GM12878 (cell line): ENCODE measurements around the gene PAK2. TPM values are rescaled to one million over a fixed set of nuclear protein-coding genes. Genes with fewer than 3 reads are reported as not detected.

Source experiments
- ATAC-seq: fragments of 200-7000 bp; cut with Tn5 transposase; 3 replicates; pipeline ENCODE4 v1.9.1; 2020; ENCODE audit warnings: mild to moderate bottlenecking, moderate library complexity
- BruUV-seq: library from RNA; stranded (reverse); fragments of 400-500 nt; replicated peaks from 2 replicates; lab custom pipeline; 2021; lab: Mats Ljungman, UMichigan
- CTCF ChIA-PET: fragments of 300-600 bp; sonication (Branson Sonifier 250); formaldehyde crosslinking; extraction: SDS; loops from one replicate; lab custom pipeline; 2021; ENCODE audit warnings: inconsistent platforms; lab: Yijun Ruan, JAX
- POLR2A ChIA-PET: fragments of 350-600 bp; formaldehyde crosslinking; extraction: SDS; loops from one replicate; lab custom pipeline; 2021; ENCODE audit warnings: inconsistent platforms; lab: Charles Lee
- RAD21 ChIA-PET: fragments of 300-600 bp; sonication (Branson Sonifier 250); formaldehyde crosslinking; loops from one replicate; lab custom pipeline; 2023; ENCODE audit warnings: antibody characterized with exemption; ENCODE audit not compliant: unreplicated experiment; lab: Charles Lee
- SMC1A ChIA-PET: fragments of 300-600 bp; sonication (Branson Sonifier 250); formaldehyde crosslinking; loops from one replicate; lab custom pipeline; 2023; ENCODE audit not compliant: unreplicated experiment, uncharacterized antibody; lab: Charles Lee
- DNase-seq: peaks from one replicate; pipeline ENCODE4 v3.0.0-alpha.2; 2011; ENCODE audit warnings: low read depth, low spot score
- FAIRE-seq: peaks from 3 replicates; lab custom pipeline; 2011; peaks lifted over from hg19 to GRCh38; lab: Jason Lieb, UNC
- H2AFZ ChIP-seq: 2 replicates; pipeline ENCODE4 v1.6.0; 2011; ENCODE audit warnings: low read depth, low read length, control low read depth; ENCODE audit not compliant: control insufficient read depth
- H3K27ac ChIP-seq: 2 replicates; pipeline ENCODE4 v1.5.1; 2011; ENCODE audit warnings: control low read depth; ENCODE audit not compliant: control insufficient read depth, insufficient read depth
- H3K27me3 ChIP-seq, 2 experiments: replicated peaks in 1 of 2; 2 replicates each; pipeline versions ENCODE4 v1.6.0 to v1.6.1; 2011; ENCODE audit warnings: low read length in 1 of 2; ENCODE audit not compliant: control insufficient read depth in 2 of 2, insufficient read depth in 2 of 2
- H3K36me3 ChIP-seq, 2 experiments: 2 replicates each; pipeline ENCODE4 v1.5.1; 2011; ENCODE audit warnings: low read length in 1 of 2; ENCODE audit not compliant: control insufficient read depth in 2 of 2, insufficient read depth in 2 of 2
- H3K4me1 ChIP-seq: 2 replicates; pipeline ENCODE4 v1.6.1; 2011; ENCODE audit warnings: mild to moderate bottlenecking, low read length, moderate library complexity, mixed read lengths; ENCODE audit not compliant: control insufficient read depth, insufficient read depth
- H3K4me2 ChIP-seq: 2 replicates; pipeline ENCODE4 v1.6.0; 2011; ENCODE audit warnings: control low read depth; ENCODE audit not compliant: control insufficient read depth, insufficient read depth
- H3K4me3 ChIP-seq: fragments of 200-600 bp; sonication (generic); 2 replicates; pipeline ENCODE4 v1.5.1; 2016
- H3K79me2 ChIP-seq: 2 replicates; pipeline ENCODE4 v1.6.0; 2011; ENCODE audit warnings: low read length; ENCODE audit not compliant: control insufficient read depth, insufficient read depth
- H3K9ac ChIP-seq: 2 replicates; pipeline ENCODE4 v1.8.0; 2011; ENCODE audit warnings: low read length, control low read depth, mixed read lengths; ENCODE audit not compliant: control insufficient read depth, insufficient read depth
- H3K9me3 ChIP-seq: replicated peaks from 3 replicates; pipeline ENCODE4 v1.5.1; 2011; ENCODE audit warnings: mild to moderate bottlenecking, low read length; ENCODE audit not compliant: control insufficient read depth, insufficient read depth
- H4K20me1 ChIP-seq: 2 replicates; pipeline ENCODE4 v1.6.0; 2011; ENCODE audit not compliant: control insufficient read depth, insufficient read depth
- DPF2 ChIP-seq: fragments of 450-650 bp; IDR thresholded peaks from 2 replicates; pipeline ENCODE4 v1.6.1; 2017; ENCODE audit warnings: mild to moderate bottlenecking
- GABPA ChIP-seq: IDR thresholded peaks from 2 replicates; pipeline ENCODE4 v1.6.1; 2014; ENCODE audit warnings: antibody characterized with exemption, low read depth, mild to moderate bottlenecking, inconsistent platforms
- KAT2A ChIP-seq: conservative IDR thresholded peaks from 2 replicates; pipeline ENCODE4 v1.6.1; 2011; ENCODE audit warnings: low read depth, low read length; ENCODE audit not compliant: control insufficient read depth
- NFXL1 ChIP-seq: fragments of 450-650 bp; IDR thresholded peaks from 2 replicates; pipeline ENCODE4 v1.6.1; 2017; ENCODE audit warnings: antibody characterized with exemption, mild to moderate bottlenecking, borderline replicate concordance
- RBBP5 ChIP-seq: fragments of 200-600 bp; sonication (generic); conservative IDR thresholded peaks from 2 replicates; pipeline ENCODE4 v1.6.1; 2016
- SMC3 ChIP-seq: IDR thresholded peaks from 2 replicates; pipeline ENCODE4 v1.6.1; 2011; ENCODE audit warnings: low read length, improper control_type of control experiment, borderline replicate concordance
- STAT1 ChIP-seq: fragments of 450-650 bp; conservative IDR thresholded peaks from 2 replicates; pipeline ENCODE4 v1.6.1; 2014; ENCODE audit warnings: antibody characterized with exemption, mild to moderate bottlenecking
- TCF7 ChIP-seq: IDR thresholded peaks from 2 replicates; pipeline ENCODE4 v1.6.1; 2014; ENCODE audit warnings: antibody characterized with exemption, borderline replicate concordance
- ZNF384 ChIP-seq: IDR thresholded peaks from 2 replicates; pipeline ENCODE4 v1.6.1; 2012; ENCODE audit warnings: low read depth, mild to moderate bottlenecking, low read length, improper control_type of control experiment, borderline replicate concordance
- WGBS: methylation state at CpG from one replicate; pipeline ENCODE4 v1.1.6; 2016; ENCODE audit warnings: low lambda C conversion rate; ENCODE audit not compliant: insufficient replicate concordance, insufficient coverage; ENCODE audit errors: missing lambda C conversion rate; 5-methylcytosine and 5-hydroxymethylcytosine counted together
- in situ Hi-C: fragments of 300-500 bp; cut with MboI; formaldehyde crosslinking; loops from 9 replicates; pipeline ENCODE4 v1.14.3; 2018; ENCODE audit warnings: mixed read lengths
- intact Hi-C: fragments of 100-400 bp; cut with micrococcal nuclease; formaldehyde crosslinking; loops from one replicate; pipeline ENCODE4 v1.14.2; 2022; ENCODE audit not compliant: unreplicated experiment
- polyA plus RNA-seq, 11 experiments: library from polyadenylated mRNA; depleted of rRNA in 4 of 11; unstranded in 6 of 11; stranded (reverse) in 5 of 11; fragments of >200 nt; fragmentation: Nextera tagmentation in 4 of 11; fragmentation: Illumina TruSeq in 1 of 11; extraction: Ambion mirVana in 4 of 11; extraction: Trizol in 1 of 11; gene quantifications; 1 replicate in 1 of 11; 2 replicates in 10 of 11; pipeline versions ENCODE4 v1.2.1 to v1.2.3, GENCODE V29; 2011 to 2016; ENCODE audit warnings: inconsistent platforms in 2 of 11, missing spikeins in 2 of 11, low read depth in 1 of 11
- total RNA-seq, 4 experiments: library from RNA; depleted of rRNA in 3 of 4; stranded (reverse); fragments of >200 nt in 3 of 4; fragmentation: Illumina TruSeq in 1 of 4; extraction: Trizol in 1 of 4; gene quantifications; 2 replicates each; pipeline versions ENCODE4 v1.2.1 to v1.2.3, GENCODE V29; 2013 to 2021
- TF ChIP-seq, protein P1 (sequence below): fragments of 450-650 bp; IDR thresholded peaks from 2 replicates; pipeline ENCODE4 v1.6.1; 2017; ENCODE audit warnings: mild to moderate bottlenecking, moderate library complexity
- TF ChIP-seq, protein P2 (sequence below): fragments of 450-650 bp; conservative IDR thresholded peaks from 2 replicates; pipeline ENCODE4 v1.6.1; 2017; ENCODE audit warnings: mild to moderate bottlenecking, moderate library complexity
- TF ChIP-seq, protein P3 (sequence below): fragments of 450-650 bp; IDR thresholded peaks from 2 replicates; pipeline ENCODE4 v1.6.1; 2016; ENCODE audit warnings: mild to moderate bottlenecking, moderate library complexity, borderline replicate concordance

PAK2 gene
- total and polyA plus RNA-seq, 10 of the 15 experiments (the other 5 are each of a cell fraction or from before 2014, with no cell fraction given) = 9.0 to 59.1 (median 27.0) TPM

DNA sequence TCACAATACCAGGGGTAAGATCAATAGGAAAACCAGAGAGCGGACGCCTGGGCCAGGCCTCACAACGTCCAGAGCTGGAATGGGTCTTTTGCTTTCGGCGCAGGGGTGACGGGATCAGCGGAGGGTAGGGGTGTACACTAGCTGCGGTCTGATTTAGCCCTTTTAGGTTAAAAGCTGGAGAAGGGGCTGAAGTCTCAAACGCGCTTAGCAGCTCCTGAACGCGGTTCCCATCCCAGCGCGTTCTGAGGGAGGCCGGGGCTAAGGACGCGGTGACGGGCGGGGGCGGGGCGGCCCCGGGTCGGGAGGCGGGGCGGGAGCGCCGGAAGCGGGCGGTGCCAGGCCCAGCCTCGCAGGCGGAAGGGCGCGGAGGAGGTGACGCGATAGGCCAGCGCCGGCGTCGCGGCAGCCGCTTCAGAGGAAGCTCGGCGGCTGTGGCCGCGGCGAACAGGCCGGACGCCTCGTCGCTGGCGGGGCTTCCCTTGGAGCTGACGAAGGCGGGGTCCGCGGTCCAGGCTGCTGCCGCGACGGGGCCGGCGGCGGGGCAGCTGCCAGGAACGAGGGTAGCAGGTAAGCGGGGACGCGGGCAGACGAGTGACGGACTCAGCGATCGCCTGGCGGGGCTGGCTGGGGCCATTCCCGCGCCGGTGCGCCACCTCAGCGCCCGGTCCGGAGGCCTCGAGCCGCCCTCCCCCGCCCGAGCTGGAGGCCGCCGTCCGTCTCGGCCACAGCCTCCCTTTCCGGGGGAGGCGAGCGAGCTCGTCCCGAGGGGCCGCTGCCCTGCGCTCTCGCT is 128.0 kb downstream of the PAK2 start, which contains the start of gene SENP5:
TSS of gene SENP5 (plus strand) at position 414 of the 790 bp plus-strand sequence. CDS start 17,262 bp downstream, outside the sequence.
- H3K4me2 ChIP-seq = peak within 1 kb of the TSS; percentile 97
- RAD21 ChIA-PET = interaction anchor here (0.7 to 3.7 kb wide), 8 partner anchors 13 to 395 kb away, joined by 3 to 46 read pairs (median 4); partner anchors contain the start of gene NCBP2
- peak; percentile 43 for DNase-seq
- FAIRE-seq = peak; percentile 41
- peak within 1 kb of the TSS; percentile 73 for H3K4me3 ChIP-seq
- H3K36me3 ChIP-seq = no peaks in the 10 kb centered on the region
- peak within 1 kb of the TSS; percentile 82 for H3K27ac ChIP-seq
- no peaks in the 10 kb centered on the region for H4K20me1 ChIP-seq
- H2AFZ ChIP-seq = peak within 1 kb of the TSS; percentile 89
- no peaks in the 10 kb centered on the region for H3K27me3 ChIP-seq
- SMC1A ChIA-PET = interaction anchor here (0.7 to 2.1 kb wide), 6 partner anchors 9 to 127 kb away, joined by 3 to 10 read pairs (median 4); partner anchors contain the start of gene NCBP2
- BruUV-seq = no TSS peak
- intact Hi-C loops = loop anchor here (1.0 kb wide), 1 partner anchor 75 kb away; the partner anchor contains the start of gene NCBP2
- CTCF ChIA-PET = interaction anchor here (0.6 to 2.6 kb wide), 7 partner anchors 11 to 258 kb away, joined by 3 to 12 read pairs (median 4); partner anchors contain the start of gene NCBP2
- peak within 1 kb of the TSS; percentile 92 for H3K9ac ChIP-seq
- in situ Hi-C loops = no loop called here
- H3K79me2 ChIP-seq = peaks cover 48% of the 10 kb centered on the region
- POLR2A ChIA-PET = interaction anchor here (0.5 to 3.0 kb wide), 11 partner anchors 14 to 1148 kb away, joined by 3 to 40 read pairs (median 4); partner anchors contain the start of gene NCBP2
- peaks cover 4% of the 10 kb centered on the region; the same call in 1 of the 2 replicates for H3K4me1 ChIP-seq
- H3K9me3 ChIP-seq = no peaks in the 10 kb centered on the region; the same call in 2 of the 3 replicates
- 3% methylated on average over 65 of the region's 93 CpGs for WGBS
- peak; percentile 95 for ATAC-seq
- TF ChIP-seq KAT2A (no peak), GABPA (peak; percentile 79), TCF7 (no peak), NFXL1 (no peak), STAT1 (no peak), ZNF384 (no peak), DPF2 (peak; percentile 85), RBBP5 (no peak), SMC3 (no peak)
- TF ChIP-seq, protein P1, sequence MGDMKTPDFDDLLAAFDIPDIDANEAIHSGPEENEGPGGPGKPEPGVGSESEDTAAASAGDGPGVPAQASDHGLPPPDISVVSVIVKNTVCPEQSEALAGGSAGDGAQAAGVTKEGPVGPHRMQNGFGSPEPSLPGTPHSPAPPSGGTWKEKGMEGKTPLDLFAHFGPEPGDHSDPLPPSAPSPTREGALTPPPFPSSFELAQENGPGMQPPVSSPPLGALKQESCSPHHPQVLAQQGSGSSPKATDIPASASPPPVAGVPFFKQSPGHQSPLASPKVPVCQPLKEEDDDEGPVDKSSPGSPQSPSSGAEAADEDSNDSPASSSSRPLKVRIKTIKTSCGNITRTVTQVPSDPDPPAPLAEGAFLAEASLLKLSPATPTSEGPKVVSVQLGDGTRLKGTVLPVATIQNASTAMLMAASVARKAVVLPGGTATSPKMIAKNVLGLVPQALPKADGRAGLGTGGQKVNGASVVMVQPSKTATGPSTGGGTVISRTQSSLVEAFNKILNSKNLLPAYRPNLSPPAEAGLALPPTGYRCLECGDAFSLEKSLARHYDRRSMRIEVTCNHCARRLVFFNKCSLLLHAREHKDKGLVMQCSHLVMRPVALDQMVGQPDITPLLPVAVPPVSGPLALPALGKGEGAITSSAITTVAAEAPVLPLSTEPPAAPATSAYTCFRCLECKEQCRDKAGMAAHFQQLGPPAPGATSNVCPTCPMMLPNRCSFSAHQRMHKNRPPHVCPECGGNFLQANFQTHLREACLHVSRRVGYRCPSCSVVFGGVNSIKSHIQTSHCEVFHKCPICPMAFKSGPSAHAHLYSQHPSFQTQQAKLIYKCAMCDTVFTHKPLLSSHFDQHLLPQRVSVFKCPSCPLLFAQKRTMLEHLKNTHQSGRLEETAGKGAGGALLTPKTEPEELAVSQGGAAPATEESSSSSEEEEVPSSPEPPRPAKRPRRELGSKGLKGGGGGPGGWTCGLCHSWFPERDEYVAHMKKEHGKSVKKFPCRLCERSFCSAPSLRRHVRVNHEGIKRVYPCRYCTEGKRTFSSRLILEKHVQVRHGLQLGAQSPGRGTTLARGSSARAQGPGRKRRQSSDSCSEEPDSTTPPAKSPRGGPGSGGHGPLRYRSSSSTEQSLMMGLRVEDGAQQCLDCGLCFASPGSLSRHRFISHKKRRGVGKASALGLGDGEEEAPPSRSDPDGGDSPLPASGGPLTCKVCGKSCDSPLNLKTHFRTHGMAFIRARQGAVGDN = peak; percentile 75; the same call in 1 of the 2 replicates
- TF ChIP-seq, protein P2, sequence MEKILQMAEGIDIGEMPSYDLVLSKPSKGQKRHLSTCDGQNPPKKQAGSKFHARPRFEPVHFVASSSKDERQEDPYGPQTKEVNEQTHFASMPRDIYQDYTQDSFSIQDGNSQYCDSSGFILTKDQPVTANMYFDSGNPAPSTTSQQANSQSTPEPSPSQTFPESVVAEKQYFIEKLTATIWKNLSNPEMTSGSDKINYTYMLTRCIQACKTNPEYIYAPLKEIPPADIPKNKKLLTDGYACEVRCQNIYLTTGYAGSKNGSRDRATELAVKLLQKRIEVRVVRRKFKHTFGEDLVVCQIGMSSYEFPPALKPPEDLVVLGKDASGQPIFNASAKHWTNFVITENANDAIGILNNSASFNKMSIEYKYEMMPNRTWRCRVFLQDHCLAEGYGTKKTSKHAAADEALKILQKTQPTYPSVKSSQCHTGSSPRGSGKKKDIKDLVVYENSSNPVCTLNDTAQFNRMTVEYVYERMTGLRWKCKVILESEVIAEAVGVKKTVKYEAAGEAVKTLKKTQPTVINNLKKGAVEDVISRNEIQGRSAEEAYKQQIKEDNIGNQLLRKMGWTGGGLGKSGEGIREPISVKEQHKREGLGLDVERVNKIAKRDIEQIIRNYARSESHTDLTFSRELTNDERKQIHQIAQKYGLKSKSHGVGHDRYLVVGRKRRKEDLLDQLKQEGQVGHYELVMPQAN = peak; percentile 96
- TF ChIP-seq, protein P3, sequence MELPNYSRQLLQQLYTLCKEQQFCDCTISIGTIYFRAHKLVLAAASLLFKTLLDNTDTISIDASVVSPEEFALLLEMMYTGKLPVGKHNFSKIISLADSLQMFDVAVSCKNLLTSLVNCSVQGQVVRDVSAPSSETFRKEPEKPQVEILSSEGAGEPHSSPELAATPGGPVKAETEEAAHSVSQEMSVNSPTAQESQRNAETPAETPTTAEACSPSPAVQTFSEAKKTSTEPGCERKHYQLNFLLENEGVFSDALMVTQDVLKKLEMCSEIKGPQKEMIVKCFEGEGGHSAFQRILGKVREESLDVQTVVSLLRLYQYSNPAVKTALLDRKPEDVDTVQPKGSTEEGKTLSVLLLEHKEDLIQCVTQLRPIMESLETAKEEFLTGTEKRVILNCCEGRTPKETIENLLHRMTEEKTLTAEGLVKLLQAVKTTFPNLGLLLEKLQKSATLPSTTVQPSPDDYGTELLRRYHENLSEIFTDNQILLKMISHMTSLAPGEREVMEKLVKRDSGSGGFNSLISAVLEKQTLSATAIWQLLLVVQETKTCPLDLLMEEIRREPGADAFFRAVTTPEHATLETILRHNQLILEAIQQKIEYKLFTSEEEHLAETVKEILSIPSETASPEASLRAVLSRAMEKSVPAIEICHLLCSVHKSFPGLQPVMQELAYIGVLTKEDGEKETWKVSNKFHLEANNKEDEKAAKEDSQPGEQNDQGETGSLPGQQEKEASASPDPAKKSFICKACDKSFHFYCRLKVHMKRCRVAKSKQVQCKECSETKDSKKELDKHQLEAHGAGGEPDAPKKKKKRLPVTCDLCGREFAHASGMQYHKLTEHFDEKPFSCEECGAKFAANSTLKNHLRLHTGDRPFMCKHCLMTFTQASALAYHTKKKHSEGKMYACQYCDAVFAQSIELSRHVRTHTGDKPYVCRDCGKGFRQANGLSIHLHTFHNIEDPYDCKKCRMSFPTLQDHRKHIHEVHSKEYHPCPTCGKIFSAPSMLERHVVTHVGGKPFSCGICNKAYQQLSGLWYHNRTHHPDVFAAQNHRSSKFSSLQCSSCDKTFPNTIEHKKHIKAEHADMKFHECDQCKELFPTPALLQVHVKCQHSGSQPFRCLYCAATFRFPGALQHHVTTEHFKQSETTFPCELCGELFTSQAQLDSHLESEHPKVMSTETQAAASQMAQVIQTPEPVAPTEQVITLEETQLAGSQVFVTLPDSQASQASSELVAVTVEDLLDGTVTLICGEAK = peak; percentile 73; the same call in 1 of the 2 replicates
